Fibroblast of skin of right quadriceps (primary cell): ENCODE results near the gene ITPR1.
A peak's percentile ranks its signal among the peaks of the same experiment; 100 is the strongest.
"Not testable (repeated sequence)": the region's sequence is repeated elsewhere in the genome, so short reads cannot be mapped to it uniquely, and the experiment has no call there.

ENCODE experiments used
- DNase-seq: peaks from one replicate; pipeline ENCODE4 v3.0.0-alpha.2; 2013

ITPR1 gene

DNA sequence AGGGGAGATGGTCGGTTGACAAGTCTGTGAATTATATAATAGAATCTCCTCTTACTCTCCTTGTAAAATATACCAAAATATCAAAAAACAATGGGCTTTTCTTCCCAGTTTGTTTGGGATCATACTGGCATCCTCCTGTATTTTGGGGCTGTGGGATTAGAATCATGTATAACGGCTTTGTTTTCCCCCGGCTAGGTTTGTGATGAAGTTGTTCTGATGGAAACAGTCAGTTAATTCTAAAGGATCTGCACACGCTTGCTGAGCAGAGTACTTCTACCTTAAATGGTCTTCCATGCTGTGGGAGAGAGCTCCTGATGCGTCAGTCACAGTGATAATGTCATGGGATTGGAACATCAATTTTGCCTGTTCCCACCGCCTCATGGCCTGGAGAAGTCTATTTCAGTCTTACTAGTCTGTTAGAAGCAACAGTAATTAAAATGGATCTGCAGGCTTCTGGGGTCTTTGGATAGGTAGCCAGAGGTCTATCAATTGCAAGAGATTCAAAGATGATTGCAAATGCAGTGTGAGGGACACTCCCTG, 81.3 kb downstream of the ITPR1 start:
- DNase-seq = no peak

DNA sequence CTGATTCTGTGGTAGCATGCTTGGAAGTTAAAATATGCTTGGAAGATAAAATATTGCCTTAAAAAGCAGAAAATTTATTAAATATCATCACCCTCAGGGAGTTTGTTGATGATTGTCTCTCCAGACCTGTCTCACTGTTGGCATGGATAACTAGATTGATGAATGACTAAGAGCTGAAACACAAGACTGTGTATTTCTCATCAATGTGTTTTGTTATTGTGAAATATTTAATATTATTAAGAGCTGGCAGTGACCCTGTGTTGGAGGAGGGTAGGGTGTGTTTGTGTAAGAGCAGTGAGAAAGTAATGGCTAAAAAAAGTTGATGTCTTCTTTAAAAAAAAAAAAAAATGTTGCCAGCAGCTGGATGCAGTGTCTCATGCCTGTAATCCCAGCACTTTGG, 82.2 kb downstream of the ITPR1 start:
- no peak for DNase-seq

DNA sequence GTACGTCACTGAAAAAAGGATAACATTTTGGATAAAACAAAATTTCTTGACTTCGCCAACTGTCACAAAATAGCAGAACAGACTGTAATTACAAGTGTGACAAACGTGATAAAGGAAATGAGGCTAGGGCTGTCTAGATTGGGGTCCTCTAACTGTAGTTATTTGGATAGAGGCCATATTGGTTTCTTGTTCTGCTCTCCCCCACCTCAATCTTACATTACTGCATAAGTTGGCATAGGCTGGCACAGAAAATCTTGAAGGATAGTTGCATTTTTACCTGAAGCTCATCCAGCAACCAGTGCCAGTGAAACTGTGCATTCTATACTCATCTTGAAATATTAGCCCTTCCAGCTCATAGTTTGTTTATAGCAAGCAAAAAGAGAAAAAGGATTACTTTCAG, 84.6 kb downstream of the ITPR1 start:
- no peak for DNase-seq

GRCh38 chr3:4580346-4581123, 87.4 kb downstream of the ITPR1 start:
- DNase-seq = no peak

- no peak for DNase-seq
Observed at GRCh38 chr3:4581124-4581424, 87.9 kb downstream of the ITPR1 start.

DNA sequence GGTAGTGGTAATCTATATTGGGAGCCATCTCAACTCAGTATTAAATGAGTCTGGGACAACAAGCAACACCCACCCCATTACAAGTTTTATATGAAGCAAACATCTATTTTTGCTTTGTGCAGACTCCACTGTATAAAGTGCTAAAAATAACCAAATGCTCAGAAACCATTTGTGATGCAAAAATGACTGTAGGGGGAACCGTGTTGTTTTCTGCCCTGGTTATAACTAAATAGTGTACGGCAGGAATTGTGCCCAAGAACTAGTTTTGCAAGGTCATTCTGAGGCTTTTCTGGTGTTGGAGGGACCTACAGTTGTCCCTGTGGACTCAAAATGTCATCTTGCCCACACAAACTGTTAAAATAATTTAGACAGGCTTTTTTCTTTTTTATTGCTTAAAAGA, 88.3 kb downstream of the ITPR1 start:
- no peak for DNase-seq

DNA sequence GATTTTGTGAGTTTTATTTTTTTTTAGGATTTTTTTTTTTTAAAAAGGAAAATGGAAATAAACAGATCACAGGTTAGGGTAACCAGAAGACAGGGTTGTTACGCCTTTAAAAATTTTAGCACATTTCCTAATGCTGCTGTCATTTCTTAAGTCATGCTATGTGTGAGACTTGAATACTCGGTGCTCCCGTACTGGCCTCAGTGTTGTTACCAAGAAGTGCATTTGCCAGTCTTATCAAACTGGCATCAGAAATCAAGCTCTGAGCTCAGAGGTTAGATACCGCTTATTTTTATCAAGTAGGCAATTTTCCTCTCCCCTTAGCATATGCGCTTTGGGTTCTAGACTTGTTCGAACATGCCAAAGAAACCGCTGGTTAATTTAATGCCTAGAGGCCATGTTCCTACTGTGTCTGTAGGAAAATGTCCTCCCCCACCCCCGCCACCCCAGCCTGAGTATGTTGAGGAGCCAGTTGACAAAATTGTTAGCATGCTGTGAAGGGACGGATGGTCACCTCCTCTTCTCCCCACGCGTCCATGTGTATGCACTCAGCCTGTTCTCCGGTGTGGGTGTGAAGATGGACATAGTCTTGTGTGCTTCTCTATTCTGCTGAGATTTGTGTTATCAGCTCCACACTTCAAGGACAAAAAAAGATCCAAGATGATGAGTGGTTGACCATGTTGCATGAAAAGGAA, 88.9 kb downstream of the ITPR1 start:
- no peak for DNase-seq

DNA sequence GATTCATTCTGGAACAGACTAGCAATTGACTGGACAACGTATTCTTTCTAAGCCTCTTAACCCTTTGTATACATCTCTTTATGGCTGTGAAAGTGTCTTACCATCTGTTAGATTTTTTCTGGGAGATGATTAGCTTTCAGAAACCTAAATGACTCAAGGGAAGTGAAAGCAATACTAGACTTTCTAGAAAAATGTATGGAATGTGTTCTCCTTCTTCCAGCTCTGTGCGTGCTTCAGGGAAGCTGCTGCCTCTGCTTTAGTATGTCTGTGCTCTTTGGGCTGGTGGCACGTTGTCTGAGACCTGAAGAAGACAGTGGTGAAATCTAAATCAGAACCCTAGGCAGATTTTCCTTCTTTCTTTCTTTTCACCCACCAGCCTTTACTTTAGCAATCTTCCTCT, 89.5 kb downstream of the ITPR1 start:
- DNase-seq = peak; percentile 31

DNA sequence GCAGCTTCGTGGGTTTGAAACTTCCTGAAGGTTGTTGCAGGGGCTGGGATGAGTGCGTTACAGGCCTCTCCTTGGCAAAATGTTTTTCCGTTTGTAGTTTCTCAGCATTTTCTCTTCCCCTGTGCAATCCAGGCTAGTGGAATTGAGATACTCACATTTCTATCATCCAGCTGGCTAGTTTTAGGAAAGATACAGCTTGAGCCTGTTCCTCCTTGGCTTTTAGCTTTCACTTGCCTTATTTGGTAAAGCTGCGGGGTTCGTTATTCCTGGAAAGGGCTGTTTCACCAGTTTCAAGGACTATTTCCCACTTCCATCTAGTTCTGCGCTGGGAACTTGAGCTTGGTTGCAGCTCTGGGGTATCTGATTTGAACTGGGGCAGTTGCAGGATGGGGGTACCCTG, 90.3 kb downstream of the ITPR1 start:
- DNase-seq = no peak

- no peak for DNase-seq
Observed at GRCh38 chr3:4584456-4585249, 91.5 kb downstream of the ITPR1 start.

DNA sequence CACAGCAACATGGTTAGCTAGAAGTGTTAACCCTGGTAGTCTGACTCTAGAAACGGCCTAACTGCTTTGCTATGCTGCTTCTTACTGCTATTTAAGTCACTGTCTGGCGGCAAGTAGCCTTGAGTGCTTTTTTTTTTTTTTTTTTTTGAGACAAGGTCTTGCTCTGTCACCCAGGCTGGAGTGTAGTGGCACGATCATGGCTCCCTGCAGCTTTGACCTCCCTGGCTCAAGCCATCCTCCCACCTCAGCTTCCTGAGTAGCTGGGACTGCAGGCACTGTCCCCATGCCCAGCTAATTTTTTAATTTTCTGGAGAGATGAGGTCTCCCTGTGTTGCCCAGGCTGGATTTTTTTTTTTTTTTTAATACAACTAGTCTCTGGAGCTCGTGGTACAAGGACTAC, 93.2 kb downstream of the ITPR1 start:
- no peak for DNase-seq

GRCh38 chr3:4587061-4587837, 94.1 kb downstream of the ITPR1 start:
- no peak for DNase-seq

DNA sequence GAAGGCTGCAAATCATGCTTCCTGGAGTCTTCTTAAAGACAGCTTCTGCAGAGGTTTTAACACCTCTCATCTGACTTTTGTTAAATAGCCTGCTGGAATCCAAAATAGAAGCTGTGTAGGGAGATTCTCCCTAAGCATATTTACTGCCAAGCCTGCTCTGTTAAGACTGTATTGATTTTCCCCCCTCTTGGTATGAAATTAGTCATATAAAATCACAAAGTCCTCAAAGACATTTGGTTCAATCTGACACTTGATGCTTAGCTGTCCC, 94.6 kb downstream of the ITPR1 start:
- no peak for DNase-seq

DNA sequence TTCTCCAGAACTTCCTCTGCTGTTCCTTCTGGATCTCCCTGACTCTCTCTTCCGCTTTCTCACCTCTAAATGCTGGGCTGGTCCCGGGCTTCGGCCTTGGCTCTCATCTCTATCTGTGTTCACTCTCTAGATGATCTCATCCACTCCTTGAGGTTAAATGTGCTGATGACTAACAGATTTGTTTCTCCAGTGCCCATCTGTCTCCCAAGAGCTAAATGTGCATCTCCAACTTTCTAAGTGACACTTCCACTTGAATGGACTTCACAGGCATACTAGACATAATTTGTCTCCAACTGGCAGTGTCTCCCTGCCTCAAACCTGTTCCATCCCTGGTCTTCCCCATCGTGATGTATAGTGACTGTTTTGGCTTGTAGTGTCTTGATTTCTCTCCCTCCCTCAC, 95.3 kb downstream of the ITPR1 start:
- DNase-seq = peak; percentile 13

- no peak for DNase-seq
Observed at GRCh38 chr3:4589475-4590097, 96.4 kb downstream of the ITPR1 start.

- DNase-seq = not testable (repeated sequence)
Observed at GRCh38 chr3:4590849-4591248, 97.7 kb downstream of the ITPR1 start.

DNA sequence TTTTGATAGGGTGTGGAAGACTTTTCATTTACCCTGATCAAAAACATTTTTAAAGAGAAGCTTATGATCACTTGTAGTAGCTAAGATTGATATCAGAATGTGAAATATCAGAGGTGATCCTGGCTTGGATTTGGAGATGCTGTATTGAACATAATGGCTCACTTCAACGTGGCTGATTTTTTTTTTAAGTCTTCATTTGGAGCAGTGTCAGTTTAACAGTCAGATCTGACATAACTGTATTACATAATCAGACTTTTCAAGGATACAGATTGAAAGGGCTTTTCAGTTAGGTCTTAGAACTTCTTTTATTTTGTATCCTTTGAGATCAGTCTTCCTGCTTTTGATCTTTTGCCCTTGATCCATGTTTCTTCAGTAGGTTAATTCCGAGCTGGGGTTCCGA, 98.5 kb downstream of the ITPR1 start:
- DNase-seq = no peak

DNA sequence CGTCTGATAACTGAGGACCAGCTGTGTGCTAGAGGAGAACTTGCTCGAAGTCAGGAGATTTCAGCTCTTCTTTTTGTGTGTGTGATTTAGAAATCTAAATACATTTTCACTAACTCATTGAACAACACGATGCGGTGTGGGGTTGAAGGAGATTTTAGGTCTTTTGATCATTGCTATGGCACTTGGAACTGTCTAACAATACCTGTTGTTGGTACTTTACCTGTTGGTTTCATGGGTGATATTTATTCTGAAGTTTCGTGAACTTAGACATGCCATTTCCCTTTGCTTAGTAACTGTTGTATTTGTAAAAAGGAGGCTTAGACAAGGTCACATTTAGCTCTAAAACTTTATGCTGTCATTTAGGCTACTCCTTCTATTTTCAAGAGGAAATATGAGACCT, 99.9 kb downstream of the ITPR1 start:
- no peak for DNase-seq

GRCh38 chr3:4595710-4596113, 102.6 kb downstream of the ITPR1 start:
- no peak for DNase-seq

DNA sequence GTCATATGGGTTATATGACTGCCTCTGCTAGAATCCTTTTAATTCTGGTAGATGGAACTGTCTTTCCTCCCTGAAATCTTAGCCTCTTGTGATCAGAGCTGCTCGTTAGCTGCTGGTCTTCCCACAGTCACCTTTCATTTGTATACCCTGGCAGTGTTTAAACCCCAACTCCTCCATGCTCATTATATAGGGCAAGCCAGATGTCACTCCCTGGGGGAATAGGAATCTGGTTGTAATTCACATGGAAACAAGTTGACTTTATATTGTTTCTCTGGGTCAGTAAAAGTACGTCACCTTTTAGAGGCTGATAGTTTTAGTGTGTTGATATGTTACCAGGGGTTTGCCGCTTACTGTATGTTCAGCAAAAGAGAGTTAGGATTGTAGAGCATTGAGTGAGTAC, 103.5 kb downstream of the ITPR1 start:
- DNase-seq = no peak

DNA sequence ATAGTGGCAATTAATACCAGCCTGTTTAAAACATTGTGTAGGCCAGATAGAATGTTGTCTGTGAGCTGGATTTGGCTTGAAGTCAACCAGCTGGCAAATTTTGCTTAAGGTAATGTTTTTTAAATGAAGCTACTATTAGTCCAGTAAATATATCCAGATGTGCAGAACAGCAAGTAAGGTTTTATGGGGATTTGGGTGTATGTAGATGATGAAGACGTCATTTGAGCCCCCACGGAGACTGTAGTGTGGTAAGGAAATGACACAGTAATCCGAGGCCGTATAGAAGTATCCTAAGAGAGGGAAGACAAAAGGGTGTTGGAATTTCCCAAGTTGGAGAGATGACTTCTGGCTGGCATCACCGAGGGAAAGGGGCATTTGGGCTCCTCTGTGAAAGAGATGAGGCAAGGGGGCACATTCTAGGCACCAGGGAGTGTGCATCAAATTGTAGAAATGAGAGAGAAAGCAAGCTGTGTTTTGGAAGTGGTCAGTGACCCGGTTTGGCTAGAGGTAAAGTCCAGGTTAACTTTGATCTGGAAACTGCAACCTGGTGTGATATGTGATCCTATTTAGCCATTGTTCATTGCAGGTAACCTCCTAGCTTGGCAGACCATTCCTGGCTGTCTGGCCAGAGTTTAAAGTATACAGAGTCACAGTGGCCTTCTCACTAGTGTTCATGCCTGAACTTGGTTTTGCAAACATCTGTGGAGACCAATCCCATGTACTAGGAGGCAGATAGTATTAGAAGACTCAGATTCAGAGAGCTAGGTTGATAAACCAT, 104.2 kb downstream of the ITPR1 start:
- peak; percentile 20 for DNase-seq

GRCh38 chr3:4598232-4598631, 105.1 kb downstream of the ITPR1 start:
- not testable (repeated sequence) for DNase-seq
